NT2/D1 (cell line): ENCODE data around the gene AZU1.

ENCODE experiments used
- DNase-seq: peaks from one replicate; pipeline ENCODE4 v3.0.0-alpha.2; 2011; ENCODE audit warnings: low read depth, low spot score
- H3K27me3 ChIP-seq: 2 replicates; pipeline ENCODE4 v1.6.0; 2011; ENCODE audit warnings: mild to moderate bottlenecking; ENCODE audit not compliant: insufficient read length, insufficient read depth
- H3K36me3 ChIP-seq: 2 replicates; pipeline ENCODE4 v1.6.1; 2011; ENCODE audit warnings: mild to moderate bottlenecking, low read length, mixed read lengths; ENCODE audit not compliant: insufficient read depth, insufficient read length
- H3K4me1 ChIP-seq: 2 replicates; pipeline ENCODE4 v1.5.1; 2011; ENCODE audit not compliant: insufficient read depth, insufficient read length
- H3K4me3 ChIP-seq: 2 replicates; pipeline ENCODE4 v1.5.1; 2011; ENCODE audit warnings: low read depth; ENCODE audit not compliant: insufficient read length
- H3K9ac ChIP-seq: 2 replicates; pipeline ENCODE4 v1.6.0; 2011; ENCODE audit warnings: low read depth; ENCODE audit not compliant: insufficient read length
- H3K9me3 ChIP-seq: 2 replicates; pipeline ENCODE4 v1.5.1; 2011; ENCODE audit warnings: mild to moderate bottlenecking, low read length; ENCODE audit not compliant: insufficient read depth
- SUZ12 ChIP-seq: IDR thresholded peaks from 2 replicates; pipeline ENCODE4 v1.6.1; 2011; ENCODE audit not compliant: insufficient read length, insufficient read depth; ENCODE audit errors: extremely low read depth
- YY1 ChIP-seq: IDR thresholded peaks from 2 replicates; pipeline ENCODE4 v1.6.1; 2011; ENCODE audit not compliant: insufficient read length, insufficient read depth
- ZNF274 ChIP-seq: IDR thresholded peaks from 2 replicates; pipeline ENCODE4 v1.6.1; 2011; ENCODE audit warnings: mild to moderate bottlenecking, low read depth, low read length

The AZU1 gene

GRCh38 chr19:821231-821824 is 6.3 kb upstream of the AZU1 start:
- no peak for DNase-seq
- TF ChIP-seq YY1, result no peak
- no peak for TF ChIP-seq ZNF274
- TF ChIP-seq SUZ12, result no peak
- H3K9ac ChIP-seq, result peak overlapping the region; percentile 66
- H3K4me1 ChIP-seq, result peaks cover 10% of the 10 kb centered on the region
- peaks cover 11% of the 10 kb centered on the region for H3K36me3 ChIP-seq
- H3K4me3 ChIP-seq, result peak overlapping the region; percentile 48
- no peaks in the 10 kb centered on the region for H3K9me3 ChIP-seq
- no peaks in the 10 kb centered on the region for H3K27me3 ChIP-seq

- Histone ChIP-seq H3K9me3 (no peaks in the 10 kb centered on the region), H3K36me3 (peaks cover 8% of the 10 kb centered on the region), H3K4me3 (peak within 1 kb of the TSS; percentile 48), H3K4me1 (peaks cover 10% of the 10 kb centered on the region), H3K9ac (peak within 1 kb of the TSS; percentile 66), H3K27me3 (no peaks in the 10 kb centered on the region)
- TF ChIP-seq YY1, result no peak
- TF ChIP-seq ZNF274, result no peak
- no peak for TF ChIP-seq SUZ12
- DNase-seq, result no peak
Measured at GRCh38 chr19:821825-822503, 5.7 kb upstream of the AZU1 start, which contains the start of gene PLPPR3. PLPPR3 (minus strand) TSS chr19:821955; CDS start chr19:821559, 396 bp downstream.

DNA sequence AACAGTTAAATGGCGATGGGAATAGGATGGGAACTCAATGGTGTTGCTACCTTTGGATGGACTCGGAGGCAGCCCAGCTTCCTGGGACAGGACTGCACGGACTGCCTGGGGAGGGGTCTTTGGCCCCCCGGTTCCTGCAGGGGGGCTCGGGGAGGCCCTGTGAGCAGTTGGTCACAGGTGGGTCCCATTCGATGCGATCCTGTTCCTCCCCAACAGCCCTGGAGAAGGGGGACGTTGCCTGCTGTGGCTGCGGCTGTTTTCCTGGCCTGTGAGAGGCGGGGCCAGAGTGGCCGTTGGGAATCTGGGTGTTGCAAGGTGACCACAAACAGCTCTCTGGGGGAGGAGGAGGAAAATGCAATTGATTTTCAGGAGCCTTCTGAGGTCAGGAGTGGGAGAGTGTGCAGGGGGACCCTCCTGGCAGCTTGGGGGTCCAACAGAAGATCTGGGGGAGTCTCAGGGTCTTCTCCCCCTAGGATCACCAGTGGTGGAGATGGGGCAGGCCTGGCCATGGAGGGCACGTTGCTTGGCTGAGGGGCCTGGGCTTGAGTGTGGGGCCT is 4.0 kb upstream of the AZU1 start:
- H3K27me3 ChIP-seq, result no peaks in the 10 kb centered on the region
- DNase-seq, result no peak
- TF ChIP-seq YY1 (no peak), ZNF274 (no peak), SUZ12 (no peak)
- no peaks in the 10 kb centered on the region for H3K36me3 ChIP-seq
- peak overlapping the region; percentile 56 for H3K9ac ChIP-seq
- H3K9me3 ChIP-seq, result no peaks in the 10 kb centered on the region
- no peak overlapping the region for H3K4me3 ChIP-seq
- peaks cover 12% of the 10 kb centered on the region for H3K4me1 ChIP-seq

GRCh38 chr19:824885-825284 is 2.8 kb upstream of the AZU1 start:
- peaks cover 12% of the 10 kb centered on the region for H3K4me1 ChIP-seq
- no peak for TF ChIP-seq ZNF274
- TF ChIP-seq YY1, result no peak
- TF ChIP-seq SUZ12, result no peak
- no peak overlapping the region for H3K9ac ChIP-seq
- H3K27me3 ChIP-seq, result no peaks in the 10 kb centered on the region
- no peak overlapping the region for H3K4me3 ChIP-seq
- DNase-seq, result no peak
- no peaks in the 10 kb centered on the region for H3K36me3 ChIP-seq
- H3K9me3 ChIP-seq, result no peaks in the 10 kb centered on the region

DNA sequence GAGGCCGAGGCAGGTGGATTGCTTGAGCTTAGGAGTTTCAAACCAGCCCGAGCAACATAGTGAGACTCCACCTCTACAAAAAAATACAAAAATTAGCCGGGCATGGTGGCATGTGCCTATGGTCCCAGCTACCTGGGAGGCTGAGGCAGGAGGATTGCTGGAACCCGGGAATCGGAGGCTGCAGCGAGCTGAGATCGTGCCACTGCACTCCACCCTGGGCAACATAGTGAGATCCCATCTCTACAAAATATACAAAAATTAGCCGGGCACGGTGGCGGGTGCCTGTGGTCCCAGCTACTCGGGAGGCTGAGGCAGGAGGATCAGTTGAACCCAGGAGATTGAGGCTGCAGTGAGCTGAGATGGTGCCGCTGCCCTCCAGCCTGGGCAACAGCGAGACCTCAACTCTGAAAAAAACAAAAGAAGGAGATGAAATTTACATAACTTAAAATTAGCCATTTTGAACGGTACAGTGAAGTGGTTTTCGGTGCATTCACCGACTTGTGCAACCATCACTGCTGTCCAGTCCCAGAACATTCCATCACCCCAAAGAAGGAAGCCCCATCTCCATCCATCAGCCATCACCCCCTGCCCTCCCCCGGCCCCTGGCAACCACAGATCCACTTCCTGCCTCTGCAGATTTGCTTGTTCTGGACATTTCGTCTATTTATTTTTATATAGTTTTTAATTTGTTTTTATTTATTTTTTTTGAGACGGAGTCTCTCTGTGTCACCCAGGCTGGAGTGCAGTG is 1.6 kb upstream of the AZU1 start:
- H3K4me1 ChIP-seq, result peaks cover 12% of the 10 kb centered on the region
- TF ChIP-seq SUZ12 (no peak), YY1 (no peak), ZNF274 (no peak)
- no peak overlapping the region for H3K4me3 ChIP-seq
- H3K9me3 ChIP-seq, result no peaks in the 10 kb centered on the region
- DNase-seq, result no peak
- H3K27me3 ChIP-seq, result no peaks in the 10 kb centered on the region
- no peaks in the 10 kb centered on the region for H3K36me3 ChIP-seq
- H3K9ac ChIP-seq, result no peak overlapping the region

DNA sequence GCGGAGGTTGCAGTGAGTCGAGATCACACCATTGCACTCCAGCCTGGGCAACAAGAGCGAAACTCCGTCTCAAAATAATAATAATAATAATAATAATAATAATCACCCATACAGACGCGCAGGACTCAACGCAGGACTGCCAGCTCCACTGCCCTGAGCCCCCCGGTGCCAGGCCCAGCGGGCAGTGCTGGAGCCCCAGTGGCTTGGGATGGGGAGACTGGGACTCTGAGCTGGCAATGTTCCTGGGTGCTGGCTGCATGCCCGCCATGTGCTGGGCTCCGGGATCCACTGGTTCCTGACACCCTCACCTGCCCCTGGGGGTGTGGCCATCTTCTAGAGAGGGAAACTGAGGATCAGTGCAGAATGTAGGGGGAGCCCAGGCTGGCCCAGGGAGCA is 325 bp upstream of the AZU1 start:
- H3K36me3 ChIP-seq, result no peaks in the 10 kb centered on the region
- DNase-seq, result no peak
- no peaks in the 10 kb centered on the region for H3K9me3 ChIP-seq
- no peak overlapping the region for H3K4me3 ChIP-seq
- no peaks in the 10 kb centered on the region for H3K27me3 ChIP-seq
- H3K4me1 ChIP-seq, result peaks cover 12% of the 10 kb centered on the region
- H3K9ac ChIP-seq, result no peak overlapping the region
- TF ChIP-seq SUZ12 (no peak), YY1 (no peak), ZNF274 (no peak)

DNA sequence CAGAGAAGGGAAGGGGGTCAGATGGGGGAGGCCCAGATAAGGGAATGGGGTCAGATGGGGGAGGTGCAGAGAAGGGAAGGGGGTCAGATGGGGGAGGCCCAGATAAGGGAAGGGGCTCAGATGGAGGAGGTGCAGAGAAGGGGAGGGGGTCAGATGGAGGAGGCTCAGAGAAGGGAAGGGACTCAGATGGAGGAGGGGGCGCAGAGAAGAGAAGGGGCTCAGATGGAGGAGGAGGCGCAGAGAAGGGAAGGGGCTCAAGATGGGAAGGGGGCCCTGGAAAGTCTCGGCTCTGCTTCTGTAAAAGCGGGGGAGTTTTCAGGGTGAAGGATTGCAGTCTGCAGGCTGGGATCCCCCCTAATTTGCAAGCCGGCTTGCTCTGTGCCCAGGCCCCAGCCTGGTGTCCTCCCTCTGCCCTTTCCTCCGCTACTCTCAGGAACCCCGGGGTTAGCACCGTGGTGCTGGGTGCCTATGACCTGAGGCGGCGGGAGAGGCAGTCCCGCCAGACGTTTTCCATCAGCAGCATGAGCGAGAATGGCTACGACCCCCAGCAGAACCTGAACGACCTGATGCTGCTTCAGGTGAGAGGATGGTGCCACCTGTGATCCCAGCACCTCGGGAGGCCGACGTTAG is 1.6 kb downstream of the AZU1 start:
- no peak for TF ChIP-seq ZNF274
- no peak for TF ChIP-seq YY1
- TF ChIP-seq SUZ12, result no peak
- Histone ChIP-seq H3K9ac (no peak overlapping the region), H3K4me1 (peaks cover 5% of the 10 kb centered on the region), H3K4me3 (no peak overlapping the region), H3K9me3 (no peaks in the 10 kb centered on the region), H3K36me3 (no peaks in the 10 kb centered on the region), H3K27me3 (no peaks in the 10 kb centered on the region)
- DNase-seq, result no peak
